ENCODE measurements around the gene KRTAP10-9. TPM values are rescaled to one million over a fixed set of nuclear protein-coding genes. Genes with fewer than 3 reads are reported as not detected.
A peak's percentile ranks its signal among the peaks of the same experiment; 100 is the strongest.
"Not testable (repeated sequence)": the region's sequence is repeated elsewhere in the genome, so short reads cannot be mapped to it uniquely, and the experiment has no call there.

KRTAP10-9 gene
- total and polyA plus RNA-seq, 4 donors: not detected

DNA sequence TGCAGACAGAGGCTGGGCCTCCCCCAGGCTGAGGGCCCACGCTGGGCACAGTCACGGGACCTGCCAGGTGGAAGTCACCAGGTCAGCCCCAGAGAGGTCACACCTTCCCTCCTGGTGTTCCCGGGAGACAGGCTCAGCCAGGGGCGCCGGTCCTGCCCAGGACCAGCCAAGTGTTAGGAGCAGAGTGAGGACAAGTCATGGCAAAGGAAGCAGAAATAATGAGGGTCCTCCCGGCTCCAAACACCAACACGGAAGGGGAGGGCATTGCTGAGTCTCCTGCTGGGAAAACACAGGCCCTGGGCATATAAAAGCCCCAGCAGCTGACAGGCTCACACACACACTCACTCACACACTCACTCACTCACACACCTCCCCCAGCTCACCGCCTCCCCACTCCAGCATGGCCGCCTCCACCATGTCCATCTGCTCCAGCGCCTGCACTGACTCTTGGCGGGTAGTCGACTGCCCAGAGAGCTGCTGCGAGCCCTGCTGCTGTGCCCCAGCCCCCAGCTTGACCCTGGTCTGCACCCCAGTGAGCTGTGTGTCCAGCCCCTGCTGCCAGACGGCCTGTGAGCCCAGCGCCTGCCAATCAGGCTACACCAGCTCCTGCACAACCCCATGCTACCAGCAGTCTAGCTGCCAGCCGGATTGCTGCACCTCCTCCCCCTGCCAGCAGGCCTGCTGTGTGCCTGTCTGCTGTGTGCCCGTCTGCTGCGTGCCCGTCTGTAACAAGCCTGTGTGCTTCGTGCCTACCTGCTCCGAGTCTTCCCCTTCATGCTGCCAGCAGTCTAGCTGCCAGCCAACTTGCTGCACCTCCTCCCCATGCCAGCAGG, 10.3 kb downstream of the KRTAP10-9 start, which contains the start of gene KRTAP10-10:
Gene KRTAP10-10, plus strand, starts transcription at position 339 of the 833 bp plus-strand sequence. Its CDS starts 62 bp downstream, at position 401.
- Histone ChIP-seq H3K4me3 (no peak within 1 kb of the TSS), H3K9me3 (ENCODE audit: control insufficient read depth in 4 of 4, insufficient read depth in 3 of 4, low read length in 3 of 4) (peaks cover 0 to 11% (median 3%) of the 10 kb centered on the region in 4 donors), H3K27me3 (ENCODE audit: control insufficient read depth in 3 of 3, insufficient read depth in 3 of 3, low read length in 2 of 3) (peaks cover 0 to 3% (median 0%) of the 10 kb centered on the region in 3 donors), H3K27ac (ENCODE audit: low read depth in 1 of 2, low read length in 1 of 2) (no peak within 1 kb of the TSS), H3K4me1 (ENCODE audit: control insufficient read depth in 5 of 5, insufficient read depth in 5 of 5, low read length in 5 of 5) (peaks cover 0 to 5% (median 0%) of the 10 kb centered on the region in 5 donors), H3K36me3 (ENCODE audit: control insufficient read depth in 4 of 4, insufficient read depth in 4 of 4, low read length in 4 of 4) (no peaks in the 10 kb centered on the region), H3K9ac (ENCODE audit: insufficient read depth in 1 of 2, low read length in 2 of 2) (no peak within 1 kb of the TSS)
- ATAC-seq (ENCODE audit: insufficient read depth, low FRiP score) (no peak), DNase-seq (peak in 1 of 3 donors; percentile 29)
- TF ChIP-seq, protein P1, sequence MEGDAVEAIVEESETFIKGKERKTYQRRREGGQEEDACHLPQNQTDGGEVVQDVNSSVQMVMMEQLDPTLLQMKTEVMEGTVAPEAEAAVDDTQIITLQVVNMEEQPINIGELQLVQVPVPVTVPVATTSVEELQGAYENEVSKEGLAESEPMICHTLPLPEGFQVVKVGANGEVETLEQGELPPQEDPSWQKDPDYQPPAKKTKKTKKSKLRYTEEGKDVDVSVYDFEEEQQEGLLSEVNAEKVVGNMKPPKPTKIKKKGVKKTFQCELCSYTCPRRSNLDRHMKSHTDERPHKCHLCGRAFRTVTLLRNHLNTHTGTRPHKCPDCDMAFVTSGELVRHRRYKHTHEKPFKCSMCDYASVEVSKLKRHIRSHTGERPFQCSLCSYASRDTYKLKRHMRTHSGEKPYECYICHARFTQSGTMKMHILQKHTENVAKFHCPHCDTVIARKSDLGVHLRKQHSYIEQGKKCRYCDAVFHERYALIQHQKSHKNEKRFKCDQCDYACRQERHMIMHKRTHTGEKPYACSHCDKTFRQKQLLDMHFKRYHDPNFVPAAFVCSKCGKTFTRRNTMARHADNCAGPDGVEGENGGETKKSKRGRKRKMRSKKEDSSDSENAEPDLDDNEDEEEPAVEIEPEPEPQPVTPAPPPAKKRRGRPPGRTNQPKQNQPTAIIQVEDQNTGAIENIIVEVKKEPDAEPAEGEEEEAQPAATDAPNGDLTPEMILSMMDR (IDR thresholded peaks at IDR 0.05; ENCODE audit: control extremely low read depth, extremely low read depth): no peak
- WGBS, 2 donors: 59 to 64% methylated on average over 18 to 21 of the region's 21 CpGs

DNA sequence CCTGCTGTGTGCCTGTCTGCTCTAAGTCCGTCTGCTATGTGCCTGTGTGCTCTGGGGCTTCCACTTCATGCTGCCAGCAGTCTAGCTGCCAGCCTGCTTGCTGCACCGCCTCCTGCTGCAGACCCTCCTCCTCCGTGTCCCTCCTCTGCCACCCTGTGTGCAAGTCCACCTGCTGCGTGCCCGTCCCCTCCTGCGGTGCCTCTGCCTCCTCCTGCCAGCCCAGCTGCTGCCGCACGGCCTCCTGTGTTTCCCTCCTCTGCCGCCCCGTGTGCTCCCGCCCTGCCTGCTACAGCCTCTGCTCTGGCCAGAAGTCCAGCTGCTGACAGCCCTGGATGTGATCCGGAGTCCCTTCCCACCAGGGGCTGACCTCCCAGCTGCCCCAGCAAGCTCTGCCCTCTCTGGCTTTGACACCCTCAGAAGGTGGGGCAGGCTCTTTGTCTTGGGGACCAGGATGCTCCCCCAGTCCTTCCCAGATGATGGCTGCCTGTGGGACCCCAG, 11.0 kb downstream of the KRTAP10-9 start:
- H3K36me3 ChIP-seq (ENCODE audit: control insufficient read depth in 4 of 4, insufficient read depth in 4 of 4, low read length in 4 of 4); H3K27me3 ChIP-seq (ENCODE audit: control insufficient read depth in 3 of 3, insufficient read depth in 3 of 3, low read length in 2 of 3); H3K9ac ChIP-seq (ENCODE audit: insufficient read depth in 1 of 2, low read length in 2 of 2); H3K4me1 ChIP-seq (ENCODE audit: control insufficient read depth in 5 of 5, insufficient read depth in 5 of 5, low read length in 5 of 5); ATAC-seq (ENCODE audit: insufficient read depth, low FRiP score); DNase-seq; H3K27ac ChIP-seq (ENCODE audit: low read depth in 1 of 2, low read length in 1 of 2); H3K4me3 ChIP-seq: not testable (repeated sequence)
- peaks cover 0 to 11% (median 3%) of the 10 kb centered on the region in 4 donors for H3K9me3 ChIP-seq (ENCODE audit: control insufficient read depth in 4 of 4, insufficient read depth in 3 of 4, low read length in 3 of 4)
- 59 to 67% methylated on average over 11 of the region's 12 CpGs for WGBS, 2 donors

DNA sequence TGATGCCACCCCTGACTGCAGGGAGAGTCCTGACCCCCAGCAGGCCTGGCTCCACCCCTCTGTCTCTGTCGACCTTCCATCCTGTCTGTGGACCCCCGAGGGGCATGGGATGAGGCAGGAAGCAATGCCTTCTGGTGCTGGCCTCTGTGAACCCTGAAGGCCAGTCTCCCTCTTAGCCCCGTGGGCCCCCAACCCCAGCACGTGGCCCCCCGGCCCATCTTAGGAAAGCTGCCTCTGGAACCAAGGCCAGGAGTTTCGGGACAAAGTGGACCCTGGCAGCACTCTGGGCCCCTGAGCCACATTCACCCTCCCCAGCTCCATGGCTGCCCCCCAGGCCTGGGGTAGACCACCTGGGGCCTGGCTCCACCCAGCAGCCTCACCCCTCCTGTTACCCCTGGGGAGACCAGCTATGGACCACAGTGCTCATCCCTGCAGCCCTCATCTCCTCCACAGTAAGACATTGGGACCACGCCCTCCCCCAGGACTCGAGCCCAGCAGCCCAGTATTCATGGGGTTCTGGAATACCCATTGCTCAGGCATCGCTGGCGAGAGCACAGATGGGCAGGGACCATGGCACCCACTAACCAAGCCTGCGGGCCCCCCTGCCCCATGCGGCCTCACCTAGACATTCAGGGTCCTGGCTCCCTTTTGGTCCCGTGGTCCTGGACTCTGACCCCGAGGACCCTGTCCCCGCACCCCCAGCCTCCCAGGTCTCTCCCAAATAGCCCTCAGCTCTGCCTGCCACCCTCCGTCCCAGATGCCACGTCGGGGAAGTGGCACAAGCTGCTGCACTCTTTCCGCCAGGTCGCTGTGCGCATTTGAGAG, 11.8 kb downstream of the KRTAP10-9 start:
- not testable (repeated sequence) for ATAC-seq (ENCODE audit: insufficient read depth, low FRiP score)

DNA sequence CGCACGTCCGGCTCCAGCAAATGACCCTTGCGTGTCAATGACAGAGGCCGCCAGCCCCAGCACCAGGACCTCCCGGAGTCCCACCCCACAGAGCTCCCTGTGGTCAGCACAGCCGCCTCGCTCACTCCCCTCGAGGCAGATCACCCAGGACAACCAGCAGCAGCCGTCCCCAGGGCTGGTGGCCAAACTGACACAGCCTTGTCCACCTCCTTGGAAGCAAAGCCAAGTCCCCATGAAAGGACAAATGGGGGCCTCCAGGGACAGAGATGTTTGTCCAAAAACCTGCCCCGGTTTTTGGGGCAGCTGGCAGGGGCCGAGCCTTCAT, 12.4 kb downstream of the KRTAP10-9 start:
- H3K27ac ChIP-seq (ENCODE audit: low read depth in 1 of 2, low read length in 1 of 2): no peak overlapping the region
- TF ChIP-seq, protein P1 (IDR thresholded peaks at IDR 0.05; ENCODE audit: control extremely low read depth, extremely low read depth): no peak
- DNase-seq (no peak), ATAC-seq (ENCODE audit: insufficient read depth, low FRiP score) (no peak)
- no peak overlapping the region for H3K4me3 ChIP-seq
- H3K9me3 ChIP-seq (ENCODE audit: control insufficient read depth in 4 of 4, insufficient read depth in 3 of 4, low read length in 3 of 4): peaks cover 0 to 17% (median 3%) of the 10 kb centered on the region in 4 donors
- no peaks in the 10 kb centered on the region for H3K36me3 ChIP-seq (ENCODE audit: control insufficient read depth in 4 of 4, insufficient read depth in 4 of 4, low read length in 4 of 4)
- peaks cover 0 to 5% (median 0%) of the 10 kb centered on the region in 5 donors for H3K4me1 ChIP-seq (ENCODE audit: control insufficient read depth in 5 of 5, insufficient read depth in 5 of 5, low read length in 5 of 5)
- 88 to 90% methylated on average over 12 of the region's 12 CpGs for WGBS, 2 donors
- H3K9ac ChIP-seq (ENCODE audit: insufficient read depth in 1 of 2, low read length in 2 of 2): no peak overlapping the region
- peaks cover 0 to 3% (median 0%) of the 10 kb centered on the region in 3 donors for H3K27me3 ChIP-seq (ENCODE audit: control insufficient read depth in 3 of 3, insufficient read depth in 3 of 3, low read length in 2 of 3)

More for the DNA sequence above, 11.8 kb downstream of the KRTAP10-9 start:
- DNase-seq; H3K36me3 ChIP-seq (ENCODE audit: control insufficient read depth in 4 of 4, insufficient read depth in 4 of 4, low read length in 4 of 4); H3K4me1 ChIP-seq (ENCODE audit: control insufficient read depth in 5 of 5, insufficient read depth in 5 of 5, low read length in 5 of 5); H3K27ac ChIP-seq (ENCODE audit: low read depth in 1 of 2, low read length in 1 of 2); H3K27me3 ChIP-seq (ENCODE audit: control insufficient read depth in 3 of 3, insufficient read depth in 3 of 3, low read length in 2 of 3); H3K9ac ChIP-seq (ENCODE audit: insufficient read depth in 1 of 2, low read length in 2 of 2); H3K4me3 ChIP-seq: not testable (repeated sequence)
- H3K9me3 ChIP-seq (ENCODE audit: control insufficient read depth in 4 of 4, insufficient read depth in 3 of 4, low read length in 3 of 4): peaks cover 0 to 13% (median 3%) of the 10 kb centered on the region in 4 donors
- 79 to 83% methylated on average over 20 to 21 of the region's 21 CpGs for WGBS, 2 donors

All from lung (tissue), 12 donors.